AG04449 (cell line): ENCODE results near the gene ZNF775.

ENCODE experiments used
- CTCF ChIA-PET: fragments of 350-600 bp; formaldehyde crosslinking; extraction: SDS; loops from one replicate; lab custom pipeline; 2021; ENCODE audit warnings: antibody characterized with exemption; lab: Yijun Ruan, JAX
- POLR2A ChIA-PET: fragments of 400-600, 350-600 bp; formaldehyde crosslinking; extraction: SDS; loops from one replicate; lab custom pipeline; 2020; ENCODE audit warnings: antibody characterized with exemption, inconsistent platforms; lab: Yijun Ruan, JAX
- DNase-seq: peaks from one replicate; pipeline ENCODE4 v3.0.0-alpha.2; 2010; ENCODE audit warnings: low read depth, low spot score
- H3K4me3 ChIP-seq: 2 replicates; pipeline ENCODE4 v1.5.1; 2011; ENCODE audit warnings: low read depth, mild to moderate bottlenecking, control low read depth, low read length
- CTCF ChIP-seq: IDR thresholded peaks from one replicate; pipeline ENCODE4 v1.5.1; 2011; ENCODE audit warnings: mild to moderate bottlenecking, moderate library complexity, low read length, control low read depth, inconsistent platforms; ENCODE audit not compliant: insufficient read depth; ENCODE audit errors: missing control alignments

The ZNF775 gene

GRCh38 chr7:150374026-150374425 lies 5.1 kb upstream of the ZNF775 start:
- no peak for DNase-seq
- TF ChIP-seq CTCF, result no peak
- CTCF ChIA-PET, result interaction anchor here (1.1 to 1.2 kb wide), 3 partner anchors 17 to 75 kb away, joined by 3 to 5 read pairs (median 4); no protein-coding TSS in a partner anchor
- H3K4me3 ChIP-seq, result no peak overlapping the region
- POLR2A ChIA-PET, result no interaction called here

- POLR2A ChIA-PET, result no interaction called here
- no peak overlapping the region for H3K4me3 ChIP-seq
- no peak for TF ChIP-seq CTCF
- CTCF ChIA-PET, result interaction anchor here (1.1 to 1.2 kb wide), 2 partner anchors 32 to 75 kb away, joined by 3 to 5 read pairs; no protein-coding TSS in a partner anchor
- no peak for DNase-seq
Measured at GRCh38 chr7:150374472-150374871, 4.7 kb upstream of the ZNF775 start.

GRCh38 chr7:150375662-150376521 lies 3.2 kb upstream of the ZNF775 start:
- TF ChIP-seq CTCF, result no peak
- ChIA-PET CTCF (no interaction called here), POLR2A (no interaction called here)
- no peak overlapping the region for H3K4me3 ChIP-seq
- DNase-seq, result no peak

GRCh38 chr7:150376560-150376959 lies 2.6 kb upstream of the ZNF775 start:
- CTCF ChIA-PET, result interaction anchor here (1.9 kb wide), 1 partner anchor 10 kb away, joined by 10 read pairs; no protein-coding TSS in a partner anchor
- no peak for TF ChIP-seq CTCF
- H3K4me3 ChIP-seq, result no peak overlapping the region
- DNase-seq, result no peak
- POLR2A ChIA-PET, result no interaction called here

- no peak overlapping the region for H3K4me3 ChIP-seq
- DNase-seq, result no peak
- POLR2A ChIA-PET, result no interaction called here
- CTCF ChIA-PET, result interaction anchor here (1.1 to 1.9 kb wide), 5 partner anchors 8 to 29 kb away, joined by 3 to 15 read pairs (median 3); partner anchors contain the start of gene REPIN1
- no peak for TF ChIP-seq CTCF
Measured at GRCh38 chr7:150377196-150377595, 1.9 kb upstream of the ZNF775 start.

GRCh38 chr7:150377635-150378034 lies 1.5 kb upstream of the ZNF775 start:
- no peak overlapping the region for H3K4me3 ChIP-seq
- ChIA-PET CTCF (interaction anchor here (1.0 to 1.9 kb wide), 6 partner anchors 9 to 29 kb away, joined by 3 to 15 read pairs (median 4); partner anchors contain the start of gene REPIN1), POLR2A (interaction anchor here (1.5 kb wide), 1 partner anchor 9 kb away, joined by 12 read pairs; the partner anchor contains the start of gene REPIN1)
- no peak for DNase-seq
- no peak for TF ChIP-seq CTCF
